Measurements from ENCODE around the gene LRIG3. TPM values are rescaled to one million over a fixed set of nuclear protein-coding genes. Genes with fewer than 3 reads are reported as not detected.

LRIG3 gene
- total RNA-seq, 1 donor from 2014 or later = 249 TPM

GRCh38 chr12:58832920-58833319 is 87.4 kb downstream of the LRIG3 start:
- Mint-ChIP-seq H3K27ac (ENCODE audit: unreplicated experiment) (no peak overlapping the region), H3K27me3 (ENCODE audit: unreplicated experiment) (no peaks in the 10 kb centered on the region), H3K36me3 (ENCODE audit: unreplicated experiment) (peaks cover 10% of the 10 kb centered on the region), H3K4me1 (ENCODE audit: unreplicated experiment) (peaks cover 4% of the 10 kb centered on the region), H3K4me3 (ENCODE audit: unreplicated experiment) (no peak overlapping the region), H3K9me3 (ENCODE audit: unreplicated experiment) (peaks cover 23% of the 10 kb centered on the region)
- DNase-seq (ENCODE audit: extremely low spot score, unreplicated experiment) = no peak
- TF ChIP-seq CTCF (IDR thresholded peaks at IDR 0.05) = no peak
